Fibroblast of lung (primary cell): ENCODE results near the gene L3MBTL4. TPM values are rescaled to one million over a fixed set of nuclear protein-coding genes. Genes with fewer than 3 reads are reported as not detected.

ENCODE experiments used
- DNase-seq, 2 donors: peaks; one replicate each; pipeline versions ENCODE4 v3.0.0 to v3.0.0-alpha.2; 2010; ENCODE audit warnings: low read depth in 2 of 2
- H2AFZ ChIP-seq: 2 replicates; pipeline ENCODE4 v1.5.1; 2012; ENCODE audit warnings: low read length, control low read depth, inconsistent platforms
- H3K27ac ChIP-seq: 2 replicates; pipeline ENCODE4 v1.5.1; 2011; ENCODE audit warnings: low read length, control low read depth; ENCODE audit not compliant: insufficient read depth
- H3K27me3 ChIP-seq: 2 replicates; pipeline ENCODE4 v1.5.1; 2011; ENCODE audit warnings: mild to moderate bottlenecking, low read length; ENCODE audit not compliant: control insufficient read depth, insufficient read depth
- H3K36me3 ChIP-seq: 2 replicates; pipeline ENCODE4 v1.5.1; 2011; ENCODE audit warnings: low read length; ENCODE audit not compliant: control insufficient read depth, insufficient read depth
- H3K4me1 ChIP-seq: 2 replicates; pipeline ENCODE4 v1.5.1; 2011; ENCODE audit warnings: low read length; ENCODE audit not compliant: control insufficient read depth, insufficient read depth; ENCODE audit errors: extremely low read depth
- H3K4me2 ChIP-seq: 2 replicates; pipeline ENCODE4 v1.5.1; 2011; ENCODE audit warnings: low read length, control low read depth; ENCODE audit not compliant: insufficient read depth; ENCODE audit errors: extremely low read depth
- H3K4me3 ChIP-seq, 4 experiments: fragments of 200-600 bp in 1 of 4; sonication (generic) in 1 of 4; replicated peaks in 1 of 4; 2 replicates each; pipeline ENCODE4 v1.5.1; 2011 to 2016; ENCODE audit warnings: low read length in 4 of 4, low read depth in 3 of 4, mild to moderate bottlenecking in 3 of 4, control low read depth in 2 of 4, inconsistent platforms in 1 of 4, mixed read lengths in 1 of 4; ENCODE audit not compliant: insufficient read depth in 1 of 4; ENCODE audit errors: control extremely low read depth in 1 of 4
- H3K79me2 ChIP-seq: 2 replicates; pipeline ENCODE4 v1.5.1; 2012; ENCODE audit warnings: mild to moderate bottlenecking, low read length, inconsistent platforms; ENCODE audit not compliant: control insufficient read depth, insufficient read depth
- H3K9ac ChIP-seq: 2 replicates; pipeline ENCODE4 v1.5.1; 2011; ENCODE audit warnings: mild to moderate bottlenecking, low read length, control low read depth; ENCODE audit not compliant: insufficient read depth
- H3K9me3 ChIP-seq: 2 replicates; pipeline ENCODE4 v1.5.1; 2012; ENCODE audit warnings: low read depth, low read length; ENCODE audit not compliant: control insufficient read depth, insufficient read depth
- H4K20me1 ChIP-seq: 2 replicates; pipeline ENCODE4 v1.5.1; 2011; ENCODE audit warnings: low read length; ENCODE audit not compliant: control insufficient read depth, insufficient read depth; ENCODE audit errors: extremely low read depth
- EZH2 ChIP-seq: IDR thresholded peaks from 2 replicates; pipeline ENCODE4 v1.5.1; 2012; ENCODE audit warnings: low read length, control low read depth, mild to moderate bottlenecking; ENCODE audit errors: missing control alignments
- polyA plus RNA-seq, 2 donors: library from polyadenylated mRNA; depleted of rRNA in 1 of 2; stranded (reverse) in 1 of 2; unstranded in 1 of 2; fragments of >200 nt; gene quantifications; 2 replicates each; pipeline ENCODE4 v1.2.1, GENCODE V29; 2011 to 2012; ENCODE audit warnings: missing spikeins in 1 of 2
- total RNA-seq: library from RNA; depleted of rRNA; stranded (reverse); fragments of >200 nt; gene quantifications from 2 replicates; pipeline ENCODE4 v1.2.1, GENCODE V29; 2014
- TF ChIP-seq, protein P1 (sequence below), 2 donors: IDR thresholded peaks in 1 of 2; conservative IDR thresholded peaks in 1 of 2; 1 replicate in 1 of 2; 2 replicates in 1 of 2; pipeline ENCODE4 v1.5.1; 2011 to 2012; ENCODE audit warnings: low read length in 2 of 2, control low read depth in 1 of 2, inconsistent platforms in 1 of 2, low read depth in 1 of 2, mild to moderate bottlenecking in 1 of 2

Gene L3MBTL4
- total and polyA plus RNA-seq, 2 donors (not counting 1 experiment from before 2014, with no cell fraction given) = 0.06 to 0.33 TPM

DNA sequence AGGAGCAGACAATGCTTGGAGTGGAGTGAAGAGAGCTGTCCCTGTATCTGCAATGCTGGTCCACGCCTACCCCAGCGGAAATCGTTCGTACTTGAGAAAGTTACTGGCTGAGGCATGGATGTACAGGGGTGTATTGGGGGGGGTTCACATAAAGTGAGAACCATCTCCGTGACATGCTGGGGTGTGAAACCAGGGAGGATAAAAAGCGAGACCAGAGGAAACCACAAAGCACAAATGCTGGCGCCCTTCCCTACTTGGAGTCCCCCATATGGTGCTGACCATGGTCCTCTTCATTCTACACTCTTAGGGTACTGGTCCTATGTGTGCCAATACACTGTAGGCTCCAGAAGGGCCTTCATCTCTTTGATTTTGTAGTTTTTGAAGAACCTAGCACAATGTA, 244.1 kb downstream of the L3MBTL4 start:
- H3K4me2 ChIP-seq = no peak overlapping the region
- no peaks in the 10 kb centered on the region for H3K27me3 ChIP-seq
- no peak for DNase-seq
- no peak overlapping the region for H3K4me3 ChIP-seq
- no peaks in the 10 kb centered on the region for H3K79me2 ChIP-seq
- no peak overlapping the region for H2AFZ ChIP-seq
- no peak for TF ChIP-seq EZH2
- TF ChIP-seq, protein P1, sequence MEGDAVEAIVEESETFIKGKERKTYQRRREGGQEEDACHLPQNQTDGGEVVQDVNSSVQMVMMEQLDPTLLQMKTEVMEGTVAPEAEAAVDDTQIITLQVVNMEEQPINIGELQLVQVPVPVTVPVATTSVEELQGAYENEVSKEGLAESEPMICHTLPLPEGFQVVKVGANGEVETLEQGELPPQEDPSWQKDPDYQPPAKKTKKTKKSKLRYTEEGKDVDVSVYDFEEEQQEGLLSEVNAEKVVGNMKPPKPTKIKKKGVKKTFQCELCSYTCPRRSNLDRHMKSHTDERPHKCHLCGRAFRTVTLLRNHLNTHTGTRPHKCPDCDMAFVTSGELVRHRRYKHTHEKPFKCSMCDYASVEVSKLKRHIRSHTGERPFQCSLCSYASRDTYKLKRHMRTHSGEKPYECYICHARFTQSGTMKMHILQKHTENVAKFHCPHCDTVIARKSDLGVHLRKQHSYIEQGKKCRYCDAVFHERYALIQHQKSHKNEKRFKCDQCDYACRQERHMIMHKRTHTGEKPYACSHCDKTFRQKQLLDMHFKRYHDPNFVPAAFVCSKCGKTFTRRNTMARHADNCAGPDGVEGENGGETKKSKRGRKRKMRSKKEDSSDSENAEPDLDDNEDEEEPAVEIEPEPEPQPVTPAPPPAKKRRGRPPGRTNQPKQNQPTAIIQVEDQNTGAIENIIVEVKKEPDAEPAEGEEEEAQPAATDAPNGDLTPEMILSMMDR (conservative IDR thresholded peaks at IDR 0.05 in 1 of 2, IDR thresholded peaks at IDR 0.05 in 1 of 2; ENCODE audit: low read depth in 1 of 2, low read length in 2 of 2) = no peak
- H3K27ac ChIP-seq = no peak overlapping the region
- H3K9me3 ChIP-seq = no peaks in the 10 kb centered on the region
- no peaks in the 10 kb centered on the region for H4K20me1 ChIP-seq
- no peaks in the 10 kb centered on the region for H3K4me1 ChIP-seq
- H3K9ac ChIP-seq = no peak overlapping the region
- H3K36me3 ChIP-seq = no peaks in the 10 kb centered on the region

DNA sequence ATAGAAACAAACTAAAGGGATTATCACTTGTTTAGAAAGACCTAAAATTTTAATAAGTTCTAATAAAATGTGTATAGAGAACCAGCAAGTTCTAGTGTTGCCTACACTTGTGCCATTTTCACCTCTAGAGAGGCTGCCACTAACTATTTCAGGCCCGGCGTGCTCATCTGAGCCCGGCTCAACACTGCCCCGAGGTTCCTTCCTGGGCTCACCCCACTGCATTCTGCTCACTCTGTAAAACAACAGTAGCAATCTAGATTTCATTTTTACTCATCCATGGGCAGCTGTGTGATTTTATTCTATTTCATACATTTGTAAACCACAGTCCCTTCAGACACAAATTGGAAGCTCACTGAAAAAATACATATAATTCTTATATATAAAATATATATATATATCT, 253.2 kb downstream of the L3MBTL4 start:
- no peaks in the 10 kb centered on the region for H3K9me3 ChIP-seq
- no peak for DNase-seq
- no peaks in the 10 kb centered on the region for H3K27me3 ChIP-seq
- H3K27ac ChIP-seq = no peak overlapping the region
- H3K4me2 ChIP-seq = no peak overlapping the region
- no peaks in the 10 kb centered on the region for H4K20me1 ChIP-seq
- H2AFZ ChIP-seq = no peak overlapping the region
- H3K36me3 ChIP-seq = no peaks in the 10 kb centered on the region
- no peak overlapping the region for H3K9ac ChIP-seq
- no peaks in the 10 kb centered on the region for H3K79me2 ChIP-seq
- TF ChIP-seq EZH2 = no peak
- TF ChIP-seq, protein P1 (conservative IDR thresholded peaks at IDR 0.05 in 1 of 2, IDR thresholded peaks at IDR 0.05 in 1 of 2; ENCODE audit: low read depth in 1 of 2, low read length in 2 of 2) = no peak
- H3K4me1 ChIP-seq = no peaks in the 10 kb centered on the region
- H3K4me3 ChIP-seq = no peak overlapping the region

DNA sequence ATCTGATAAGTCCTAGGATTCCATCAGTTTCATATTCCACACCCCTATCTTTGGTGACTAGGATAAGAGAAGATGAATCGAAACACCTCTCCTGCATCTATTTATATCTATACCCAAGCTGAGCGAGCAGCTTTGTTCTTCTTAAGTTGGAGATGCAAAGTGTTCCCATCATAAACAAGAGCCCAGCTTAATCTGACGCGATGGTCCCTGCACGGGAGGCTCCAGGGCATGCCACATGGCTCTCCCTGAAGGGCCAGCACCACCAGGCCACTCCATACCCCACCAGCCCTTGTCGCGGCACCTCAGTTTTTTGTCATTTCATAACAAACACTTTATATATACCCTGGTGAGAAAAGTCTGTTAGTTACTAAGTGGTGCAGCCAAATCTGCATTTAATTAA, 255.3 kb downstream of the L3MBTL4 start:
- Histone ChIP-seq H3K27me3 (no peaks in the 10 kb centered on the region), H3K36me3 (no peaks in the 10 kb centered on the region), H2AFZ (no peak overlapping the region), H3K4me3 (no peak overlapping the region), H4K20me1 (no peaks in the 10 kb centered on the region), H3K9me3 (no peaks in the 10 kb centered on the region), H3K9ac (no peak overlapping the region), H3K4me2 (no peak overlapping the region), H3K79me2 (no peaks in the 10 kb centered on the region), H3K27ac (no peak overlapping the region), H3K4me1 (no peaks in the 10 kb centered on the region)
- no peak for DNase-seq
- TF ChIP-seq, protein P1 (conservative IDR thresholded peaks at IDR 0.05 in 1 of 2, IDR thresholded peaks at IDR 0.05 in 1 of 2; ENCODE audit: low read depth in 1 of 2, low read length in 2 of 2) = no peak
- TF ChIP-seq EZH2 = no peak
